Activated CD8-positive, alpha-beta memory T cell treated with anti-CD3 and anti-CD28 coated beads, Interleukin-2, amount 50 U/mL, for 1 hour (primary cell): ENCODE results near the gene KLHL7.
"Not testable (repeated sequence)": the region's sequence is repeated elsewhere in the genome, so short reads cannot be mapped to it uniquely, and the experiment has no call there.

Source experiments
- DNase-seq: peaks from one replicate; pipeline ENCODE4 v3.0.0-alpha.2; 2020; ENCODE audit errors: extremely low read depth

The KLHL7 gene

GRCh38 chr7:23214423-23214822, 108.8 kb downstream of the KLHL7 start:
- DNase-seq = no peak

GRCh38 chr7:23214938-23215337, 109.4 kb downstream of the KLHL7 start:
- no peak for DNase-seq

GRCh38 chr7:23216021-23216420, 110.4 kb downstream of the KLHL7 start:
- no peak for DNase-seq

- no peak for DNase-seq
Observed at GRCh38 chr7:23218196-23218595, 112.6 kb downstream of the KLHL7 start.

GRCh38 chr7:23220690-23221305, 115.2 kb downstream of the KLHL7 start:
- DNase-seq = no peak

GRCh38 chr7:23222439-23223030, 117.0 kb downstream of the KLHL7 start:
- DNase-seq = no peak

- not testable (repeated sequence) for DNase-seq
Observed at GRCh38 chr7:23224364-23224763, 118.8 kb downstream of the KLHL7 start.

- no peak for DNase-seq
Observed at GRCh38 chr7:23226844-23227450, 121.4 kb downstream of the KLHL7 start.
